HG02642 (cell line): ENCODE data around the gene KIF26A.

Experiments used
- ATAC-seq: cut with Tn5 transposase; IDR thresholded peaks from one replicate; pipeline ENCODE4 v1.9.1; 2021; ENCODE audit warnings: mild to moderate bottlenecking; ENCODE audit not compliant: unreplicated experiment, poor library complexity

Gene KIF26A

GRCh38 chr14:104100171-104101085 is 38.0 kb upstream of the KIF26A start:
- ATAC-seq = no peak

DNA sequence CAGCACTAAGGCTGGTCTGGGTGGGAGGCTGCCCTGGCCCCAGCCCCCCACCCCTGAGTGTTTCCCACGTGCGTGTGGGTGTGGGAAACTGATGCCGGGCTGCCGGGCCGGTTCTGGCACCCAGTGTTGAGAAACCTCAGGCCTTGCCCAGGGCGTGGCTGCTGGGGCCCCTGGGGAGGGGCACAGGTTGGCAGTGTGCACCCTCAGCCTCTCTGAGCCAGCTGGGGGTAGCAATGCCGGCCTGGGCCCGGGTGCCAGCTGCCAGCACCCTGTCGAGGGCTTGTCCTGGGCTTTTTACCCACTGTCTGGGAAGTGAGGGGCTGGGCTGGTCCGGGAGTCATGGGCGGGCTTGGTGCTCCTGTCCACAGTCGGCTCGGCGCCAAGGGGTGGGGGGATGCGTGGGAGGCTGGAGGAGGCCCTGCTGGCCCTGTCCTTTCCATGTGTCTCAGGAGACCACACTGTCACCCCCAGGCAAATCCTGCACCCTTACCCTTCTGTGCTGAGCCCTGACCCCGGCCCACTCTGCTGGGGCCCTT is 37.2 kb upstream of the KIF26A start:
- no peak for ATAC-seq

- ATAC-seq = no peak
Measured at GRCh38 chr14:104101651-104102281, 36.6 kb upstream of the KIF26A start.

GRCh38 chr14:104102282-104102914 is 36.0 kb upstream of the KIF26A start:
- no peak for ATAC-seq

DNA sequence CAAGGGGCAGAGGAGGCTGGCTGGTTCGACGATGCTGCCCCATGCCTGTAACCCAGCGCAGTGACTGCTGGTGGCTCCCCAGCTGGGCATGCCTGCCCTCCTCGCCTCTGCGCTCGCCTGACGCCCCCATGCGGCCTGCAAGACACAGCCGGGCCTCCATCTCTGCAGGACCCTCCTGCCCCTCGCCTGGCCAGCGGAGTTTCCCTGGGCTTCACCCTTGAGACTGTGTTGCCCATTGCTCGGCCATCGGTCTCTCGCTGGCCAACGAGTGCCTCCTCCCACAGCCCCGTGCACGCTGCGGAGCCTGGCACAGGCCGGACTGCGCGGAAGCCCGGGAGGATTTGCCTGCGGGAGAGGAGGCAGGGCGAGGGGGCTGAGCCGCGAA is 35.3 kb upstream of the KIF26A start:
- no peak for ATAC-seq

- ATAC-seq = no peak
Measured at GRCh38 chr14:104103446-104104075, 34.8 kb upstream of the KIF26A start.

DNA sequence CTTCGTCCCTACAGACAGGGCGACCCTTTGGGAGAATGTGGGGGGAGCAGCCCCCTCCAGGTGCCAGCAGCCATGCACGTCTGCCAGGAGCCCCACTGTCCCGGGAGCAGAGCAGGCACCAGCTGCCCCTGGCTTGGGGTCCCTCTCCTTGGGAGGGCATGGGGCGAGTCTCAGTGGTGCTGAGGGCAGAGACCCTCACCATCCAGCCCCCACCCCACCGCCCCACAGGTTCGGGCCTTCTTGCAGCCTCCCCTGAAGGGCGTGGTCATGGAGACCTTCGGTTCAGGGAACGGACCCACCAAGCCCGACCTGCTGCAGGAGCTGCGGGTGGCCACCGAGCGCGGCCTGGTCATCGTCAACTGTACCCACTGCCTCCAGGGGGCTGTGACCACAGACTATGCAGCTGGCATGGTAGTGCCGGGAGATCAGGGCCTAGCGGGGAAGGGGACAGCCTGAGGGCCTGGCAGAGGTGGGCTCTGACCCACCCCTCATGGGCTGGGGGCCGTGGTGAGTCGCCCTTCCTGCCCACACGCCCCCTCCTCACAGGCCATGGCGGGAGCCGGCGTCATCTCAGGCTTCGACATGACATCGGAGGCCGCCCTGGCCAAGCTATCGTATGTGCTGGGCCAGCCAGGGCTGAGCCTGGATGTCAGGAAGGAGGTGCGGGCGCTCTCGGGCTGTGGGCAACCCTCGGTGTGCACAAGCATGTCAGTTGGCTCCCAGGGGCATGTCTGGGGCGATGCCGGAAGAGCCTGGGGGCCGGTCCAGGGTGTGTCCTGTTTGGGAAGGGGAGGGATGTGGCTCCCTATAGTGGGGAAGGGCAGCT is 34.1 kb upstream of the KIF26A start:
- ATAC-seq = no peak

- ATAC-seq = no peak
Measured at GRCh38 chr14:104105071-104105821, 33.1 kb upstream of the KIF26A start.

- ATAC-seq = no peak
Measured at GRCh38 chr14:104105822-104106470, 32.4 kb upstream of the KIF26A start.

- ATAC-seq = no peak
Measured at GRCh38 chr14:104106471-104106991, 31.9 kb upstream of the KIF26A start.

DNA sequence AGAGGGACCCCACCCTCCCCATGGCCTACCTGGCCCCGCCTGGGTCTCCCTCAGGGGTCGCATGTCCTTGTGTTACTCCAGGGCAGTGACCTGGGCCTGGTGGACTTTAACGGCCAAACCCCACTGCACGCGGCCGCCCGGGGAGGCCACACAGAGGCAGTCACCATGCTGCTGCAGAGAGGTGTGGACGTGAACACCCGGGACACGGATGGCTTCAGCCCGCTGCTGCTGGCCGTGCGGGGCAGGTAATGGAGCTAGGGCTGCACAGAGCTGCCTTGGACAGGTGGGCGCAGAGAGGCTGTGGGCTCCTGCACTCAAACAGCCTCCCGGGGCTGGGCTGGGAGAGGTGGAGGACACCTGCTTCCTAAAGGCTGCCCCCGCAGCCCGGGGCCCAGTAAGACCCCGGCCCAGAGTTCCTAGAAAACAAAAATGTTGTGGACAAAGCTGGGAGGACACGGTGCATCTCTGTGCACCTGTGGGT is 31.2 kb upstream of the KIF26A start:
- ATAC-seq = no peak

GRCh38 chr14:104107611-104108569 is 30.5 kb upstream of the KIF26A start:
- ATAC-seq = no peak

- no peak for ATAC-seq
Measured at GRCh38 chr14:104108570-104109541, 29.5 kb upstream of the KIF26A start.

DNA sequence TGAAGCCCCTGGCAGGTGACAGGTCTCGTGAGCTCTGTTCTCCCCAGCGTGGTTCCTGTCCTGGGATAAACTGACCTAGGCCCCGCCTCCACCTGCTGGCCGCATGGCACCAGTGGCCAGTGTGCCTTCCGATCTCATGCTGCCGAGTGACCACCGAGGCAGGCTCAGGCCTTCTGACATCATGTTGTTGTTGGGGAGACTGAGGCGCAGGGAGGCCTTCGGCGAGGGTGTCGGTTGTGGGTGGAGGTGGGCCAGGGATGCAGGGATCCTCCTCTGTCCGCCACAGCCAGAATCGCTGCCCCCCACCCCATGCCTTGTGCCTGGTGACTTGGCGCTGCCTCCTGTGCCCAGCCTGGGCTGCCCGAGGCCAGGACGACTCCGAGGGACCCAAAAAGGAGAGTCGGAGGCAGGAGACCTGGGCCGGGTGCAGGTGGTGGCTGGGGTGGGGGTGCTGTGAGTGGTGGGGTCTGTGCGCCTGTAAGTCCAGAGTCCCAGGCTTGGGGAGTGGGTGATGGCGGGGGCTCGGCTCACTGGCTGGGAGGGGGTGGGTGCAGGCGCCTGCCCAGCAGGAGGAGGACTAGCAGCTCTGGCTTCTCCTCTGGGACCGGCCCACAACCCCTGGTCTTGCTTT is 28.5 kb upstream of the KIF26A start:
- ATAC-seq = no peak

GRCh38 chr14:104110491-104111209 is 27.7 kb upstream of the KIF26A start:
- ATAC-seq = no peak
